IMR-90 (cell line): ENCODE data around the gene HLA-F. TPM values are rescaled to one million over a fixed set of nuclear protein-coding genes. Genes with fewer than 3 reads are reported as not detected.

Experiments
- ATAC-seq: fragments of 200-7000 bp; cut with Tn5 transposase; 2 replicates; pipeline ENCODE4 v1.9.1; 2020; ENCODE audit warnings: low read depth, mild to moderate bottlenecking, moderate library complexity
- BruUV-seq: library from RNA; stranded (reverse); fragments of 400-500 nt; replicated peaks from 2 replicates; lab custom pipeline; 2021; lab: Mats Ljungman, UMichigan
- CTCF ChIA-PET: fragments of 300-600 bp; formaldehyde crosslinking; extraction: SDS; loops from one replicate; lab custom pipeline; 2021; ENCODE audit warnings: antibody characterized with exemption; lab: Yijun Ruan, JAX
- POLR2A ChIA-PET: fragments of 300-600 bp; sonication (Branson Sonifier 250); formaldehyde crosslinking; loops from one replicate; lab custom pipeline; 2022; ENCODE audit warnings: antibody characterized with exemption; ENCODE audit not compliant: unreplicated experiment; lab: Charles Lee
- DNase-seq: peaks from one replicate; pipeline ENCODE4 v3.0.0; 2013
- H2AFZ ChIP-seq: replicated peaks from 2 replicates; pipeline ENCODE3; 2013; ENCODE audit warnings: low read length, mild to moderate bottlenecking; ENCODE audit not compliant: poor library complexity
- H2AK5ac ChIP-seq: 2 replicates; pipeline ENCODE4 v1.6.1; 2013; ENCODE audit warnings: low read depth, low read length, inconsistent platforms
- H2AK9ac ChIP-seq: replicated peaks from 2 replicates; pipeline ENCODE3; 2013; ENCODE audit warnings: mild to moderate bottlenecking, low read depth, low read length, moderate library complexity; ENCODE audit not compliant: poor library complexity
- H2BK120ac ChIP-seq: 2 replicates; pipeline ENCODE4 v1.6.1; 2013; ENCODE audit warnings: low read depth, low read length, inconsistent platforms
- H2BK15ac ChIP-seq: 3 replicates; pipeline ENCODE4 v1.6.1; 2013; ENCODE audit warnings: low read depth, low read length, inconsistent platforms
- H2BK20ac ChIP-seq: 2 replicates; pipeline ENCODE4 v1.6.1; 2013; ENCODE audit warnings: low read depth, mild to moderate bottlenecking, inconsistent platforms, low read length, moderate library complexity
- H2BK5ac ChIP-seq: 2 replicates; pipeline ENCODE4 v1.6.1; 2013; ENCODE audit warnings: mild to moderate bottlenecking, low read depth, low read length, inconsistent platforms; ENCODE audit not compliant: poor library complexity, severe bottlenecking
- H3K14ac ChIP-seq: replicated peaks from 2 replicates; pipeline ENCODE4 v1.6.1; 2013; ENCODE audit warnings: low read depth, low read length, inconsistent platforms
- H3K18ac ChIP-seq: 2 replicates; pipeline ENCODE4 v1.6.1; 2013; ENCODE audit warnings: low read depth, low read length, control low read depth
- H3K23ac ChIP-seq: 2 replicates; pipeline ENCODE4 v1.6.1; 2013; ENCODE audit warnings: low read depth, low read length, inconsistent platforms
- H3K27ac ChIP-seq: 2 replicates; pipeline ENCODE4 v1.5.1; 2013; ENCODE audit warnings: mild to moderate bottlenecking, control low read depth, low read length; ENCODE audit not compliant: insufficient read depth
- H3K27me3 ChIP-seq: 2 replicates; pipeline ENCODE4 v1.6.1; 2013; ENCODE audit warnings: low read length; ENCODE audit not compliant: control insufficient read depth, insufficient read depth
- H3K36me3 ChIP-seq: 2 replicates; pipeline ENCODE4 v1.6.1; 2013; ENCODE audit warnings: low read length, mixed read lengths; ENCODE audit not compliant: control insufficient read depth, insufficient read depth
- H3K4ac ChIP-seq: 2 replicates; pipeline ENCODE4 v1.6.1; 2013; ENCODE audit warnings: low read depth, low read length, inconsistent platforms
- H3K4me1 ChIP-seq: 2 replicates; pipeline ENCODE4 v1.6.1; 2013; ENCODE audit warnings: low read length, mixed read lengths; ENCODE audit not compliant: control insufficient read depth, insufficient read depth
- H3K4me2 ChIP-seq: 2 replicates; pipeline ENCODE4 v1.6.1; 2013; ENCODE audit warnings: low read depth, mild to moderate bottlenecking, control low read depth, low read length, moderate library complexity
- H3K4me3 ChIP-seq: 2 replicates; pipeline ENCODE4 v1.5.1; 2013; ENCODE audit warnings: low read depth, mild to moderate bottlenecking, control low read depth, low read length, moderate library complexity; ENCODE audit not compliant: insufficient read depth
- H3K56ac ChIP-seq: 2 replicates; pipeline ENCODE4 v1.6.1; 2013; ENCODE audit warnings: low read length, inconsistent platforms; ENCODE audit not compliant: insufficient read depth; ENCODE audit errors: extremely low read depth
- H3K79me1 ChIP-seq, 2 experiments: 2 replicates each; pipeline ENCODE4 v1.6.1; 2013; ENCODE audit warnings: low read length in 2 of 2, inconsistent platforms in 1 of 2, low read depth in 1 of 2
- H3K9ac ChIP-seq: 2 replicates; pipeline ENCODE4 v1.6.1; 2013; ENCODE audit warnings: low read depth, low read length, control low read depth
- H3K9me1 ChIP-seq: 2 replicates; pipeline ENCODE4 v1.6.1; 2013; ENCODE audit warnings: low read length, inconsistent platforms; ENCODE audit not compliant: insufficient read depth
- H3K9me3 ChIP-seq: 2 replicates; pipeline ENCODE4 v1.6.1; 2013; ENCODE audit warnings: low read length; ENCODE audit not compliant: control insufficient read depth, insufficient read depth
- H4K20me1 ChIP-seq: 2 replicates; pipeline ENCODE4 v1.6.1; 2013; ENCODE audit warnings: low read length, inconsistent platforms; ENCODE audit not compliant: insufficient read depth
- H4K5ac ChIP-seq: 2 replicates; pipeline ENCODE4 v1.6.1; 2013; ENCODE audit warnings: mild to moderate bottlenecking, low read depth, low read length, control low read depth
- H4K8ac ChIP-seq, 2 experiments: 2 replicates each; pipeline ENCODE4 v1.6.1; 2013; ENCODE audit warnings: low read depth in 2 of 2, low read length in 2 of 2, control low read depth in 1 of 2, inconsistent platforms in 1 of 2
- H4K91ac ChIP-seq: 2 replicates; pipeline ENCODE4 v1.6.1; 2013; ENCODE audit warnings: low read depth, low read length, inconsistent platforms; ENCODE audit not compliant: insufficient read depth
- CHD1 ChIP-seq: IDR thresholded peaks from 2 replicates; pipeline ENCODE4 v1.6.1; 2012; ENCODE audit warnings: low read depth, low read length, improper control_type of control experiment
- CTCF ChIP-seq: conservative IDR thresholded peaks from 2 replicates; pipeline ENCODE4 v1.5.1; 2012; ENCODE audit warnings: mild to moderate bottlenecking, low read depth, low read length, improper control_type of control experiment
- MAFK ChIP-seq: IDR thresholded peaks from 2 replicates; pipeline ENCODE4 v1.6.1; 2012; ENCODE audit warnings: low read depth, low read length, improper control_type of control experiment
- MAZ ChIP-seq: IDR thresholded peaks from 2 replicates; pipeline ENCODE4 v1.6.1; 2012; ENCODE audit warnings: low read depth, mild to moderate bottlenecking, low read length, improper control_type of control experiment, moderate library complexity, borderline replicate concordance
- RFX5 ChIP-seq: IDR thresholded peaks from 2 replicates; pipeline ENCODE4 v1.8.0; 2012; ENCODE audit warnings: low read depth, mild to moderate bottlenecking, low read length, moderate library complexity
- WGBS, 2 experiments: methylation state at CpG; one replicate each; pipeline versions ENCODE4 v1.1.5 to v1.1.7; 2013; ENCODE audit warnings: missing lambda C conversion rate in 2 of 2; ENCODE audit not compliant: insufficient read length in 1 of 2; ENCODE audit errors: extremely low coverage in 2 of 2; 5-methylcytosine and 5-hydroxymethylcytosine counted together
- dilution Hi-C: fragments of 300-500 bp; cut with HindIII; formaldehyde crosslinking; loops from one replicate; pipeline ENCODE4 v1.14.3; 2018; ENCODE audit warnings: low sequenced_read_pairs; ENCODE audit not compliant: unreplicated experiment
- in situ Hi-C: fragments of 300-500 bp; cut with MboI; formaldehyde crosslinking; loops from 3 replicates; pipeline ENCODE4 v1.14.3; 2019; ENCODE audit warnings: low sequenced_read_pairs, inconsistent platforms, mixed read lengths
- intact Hi-C: fragments of 100-400 bp; cut with micrococcal nuclease; formaldehyde crosslinking; loops from 2 replicates; pipeline ENCODE4 v1.10.0; 2022
- polyA plus RNA-seq, 3 experiments: library from polyadenylated mRNA; depleted of rRNA; stranded (reverse); fragments of >200 nt; gene quantifications; 2 replicates each; pipeline ENCODE4 v1.2.3, GENCODE V29; 2012; ENCODE audit warnings: low replicate concordance in 1 of 3
- total RNA-seq: library from RNA; depleted of rRNA; stranded (reverse); fragments of >200 nt; gene quantifications from 2 replicates; pipeline ENCODE4 v1.2.3, GENCODE V29; 2012
- TF ChIP-seq, protein P1 (sequence below): fragments of 150-350 bp; IDR thresholded peaks from 2 replicates; pipeline ENCODE4 v1.6.1; 2017; ENCODE audit warnings: mild to moderate bottlenecking, antibody characterized with exemption, low read length, low read depth

Gene HLA-F
- total and polyA plus RNA-seq, 2 of the 4 experiments (the other 2 are of a cell fraction) = not detected

GRCh38 chr6:29733057-29733456, 9.8 kb downstream of the HLA-F start:
- dilution Hi-C loops (no loop called here), intact Hi-C loops (no loop called here), in situ Hi-C loops (loop anchor here (10.0 to 25.0 kb wide), 2 partner anchors 102 to 279 kb away; no protein-coding TSS in a partner anchor)
- no peak overlapping the region for H2AK9ac ChIP-seq
- no peak overlapping the region for H4K5ac ChIP-seq
- H2BK5ac ChIP-seq = no peak overlapping the region
- BruUV-seq = no TSS peak
- H3K4ac ChIP-seq = no peak overlapping the region
- H3K79me1 ChIP-seq = no peaks in the 10 kb centered on the region
- no peak overlapping the region for H3K27ac ChIP-seq
- H3K14ac ChIP-seq = no peak overlapping the region
- H3K9me1 ChIP-seq = no peaks in the 10 kb centered on the region
- H2BK15ac ChIP-seq = no peak overlapping the region
- no peak overlapping the region for H4K91ac ChIP-seq
- CTCF ChIA-PET = no interaction called here
- DNase-seq = no peak
- H2AK5ac ChIP-seq = no peak overlapping the region
- no peaks in the 10 kb centered on the region for H3K36me3 ChIP-seq
- no peak overlapping the region for H4K8ac ChIP-seq
- H3K18ac ChIP-seq = no peak overlapping the region
- no peak for ATAC-seq
- H2AFZ ChIP-seq = no peak overlapping the region
- no peak overlapping the region for H3K9ac ChIP-seq
- H3K4me2 ChIP-seq = no peak overlapping the region
- no peak overlapping the region for H3K23ac ChIP-seq
- no CpG with 5 or more reads among the region's 7 CpGs for WGBS, 2 experiments
- H3K4me1 ChIP-seq = no peaks in the 10 kb centered on the region
- POLR2A ChIA-PET = no interaction called here
- H2BK120ac ChIP-seq = no peak overlapping the region
- H4K20me1 ChIP-seq = no peaks in the 10 kb centered on the region
- no peaks in the 10 kb centered on the region for H3K9me3 ChIP-seq
- no peak overlapping the region for H2BK20ac ChIP-seq
- H3K4me3 ChIP-seq = no peak overlapping the region
- H3K56ac ChIP-seq = no peak overlapping the region
- H3K27me3 ChIP-seq = peaks cover 2% of the 10 kb centered on the region
- TF ChIP-seq MAFK (no peak), MAZ (no peak), CTCF (no peak), RFX5 (no peak), CHD1 (no peak)
- TF ChIP-seq, protein P1, sequence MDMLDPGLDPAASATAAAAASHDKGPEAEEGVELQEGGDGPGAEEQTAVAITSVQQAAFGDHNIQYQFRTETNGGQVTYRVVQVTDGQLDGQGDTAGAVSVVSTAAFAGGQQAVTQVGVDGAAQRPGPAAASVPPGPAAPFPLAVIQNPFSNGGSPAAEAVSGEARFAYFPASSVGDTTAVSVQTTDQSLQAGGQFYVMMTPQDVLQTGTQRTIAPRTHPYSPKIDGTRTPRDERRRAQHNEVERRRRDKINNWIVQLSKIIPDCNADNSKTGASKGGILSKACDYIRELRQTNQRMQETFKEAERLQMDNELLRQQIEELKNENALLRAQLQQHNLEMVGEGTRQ = no peak
